Stimulated activated CD8-positive, alpha-beta memory T cell treated with anti-CD3 and anti-CD28 coated beads, Interleukin-4, amount 100 ng/mL, for 48 hours (primary cell): ENCODE results near the gene GOLGA6A.
"Not testable (repeated sequence)": the region's sequence is repeated elsewhere in the genome, so short reads cannot be mapped to it uniquely, and the experiment has no call there.

Experiments
- DNase-seq: peaks from one replicate; pipeline ENCODE4 v3.0.0-alpha.2; 2020

Gene GOLGA6A

DNA sequence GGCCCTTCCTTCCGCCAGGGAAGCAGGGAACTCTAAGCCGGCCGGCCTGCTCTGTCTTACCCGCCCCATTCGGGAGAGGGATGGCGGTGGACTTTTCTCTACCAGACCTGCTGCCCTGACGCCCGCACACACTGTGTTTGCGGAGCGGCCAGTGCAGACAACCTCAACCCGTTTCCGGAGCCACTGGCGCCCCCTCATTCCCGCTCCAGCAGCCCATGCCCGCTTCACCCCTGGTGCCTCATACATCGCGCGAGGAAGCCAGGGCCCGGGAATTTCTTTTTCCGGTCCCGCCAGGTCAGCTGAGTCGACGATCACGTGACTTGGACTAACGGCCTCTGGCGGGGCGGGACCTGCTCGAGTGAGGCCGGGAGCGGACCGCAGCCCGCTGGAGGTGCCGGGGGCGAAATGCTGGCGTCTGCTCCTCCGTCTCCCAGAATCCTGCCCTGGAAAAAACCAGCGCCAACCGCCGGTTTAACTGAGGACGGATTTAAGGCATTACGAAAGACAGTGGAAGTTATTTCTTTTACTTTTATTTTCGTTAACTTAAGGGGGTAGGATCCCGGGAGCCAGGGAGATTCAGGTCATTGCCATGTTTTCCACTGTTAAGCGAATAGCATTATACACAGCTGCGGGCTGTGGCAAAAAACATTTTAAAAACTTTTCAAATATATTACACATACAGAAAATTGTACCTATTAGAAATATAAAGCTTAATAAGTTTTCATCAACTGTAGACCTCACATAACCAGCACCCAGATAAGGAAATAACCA, 17.8 kb upstream of the GOLGA6A start:
- peak; percentile 89 for DNase-seq

DNA sequence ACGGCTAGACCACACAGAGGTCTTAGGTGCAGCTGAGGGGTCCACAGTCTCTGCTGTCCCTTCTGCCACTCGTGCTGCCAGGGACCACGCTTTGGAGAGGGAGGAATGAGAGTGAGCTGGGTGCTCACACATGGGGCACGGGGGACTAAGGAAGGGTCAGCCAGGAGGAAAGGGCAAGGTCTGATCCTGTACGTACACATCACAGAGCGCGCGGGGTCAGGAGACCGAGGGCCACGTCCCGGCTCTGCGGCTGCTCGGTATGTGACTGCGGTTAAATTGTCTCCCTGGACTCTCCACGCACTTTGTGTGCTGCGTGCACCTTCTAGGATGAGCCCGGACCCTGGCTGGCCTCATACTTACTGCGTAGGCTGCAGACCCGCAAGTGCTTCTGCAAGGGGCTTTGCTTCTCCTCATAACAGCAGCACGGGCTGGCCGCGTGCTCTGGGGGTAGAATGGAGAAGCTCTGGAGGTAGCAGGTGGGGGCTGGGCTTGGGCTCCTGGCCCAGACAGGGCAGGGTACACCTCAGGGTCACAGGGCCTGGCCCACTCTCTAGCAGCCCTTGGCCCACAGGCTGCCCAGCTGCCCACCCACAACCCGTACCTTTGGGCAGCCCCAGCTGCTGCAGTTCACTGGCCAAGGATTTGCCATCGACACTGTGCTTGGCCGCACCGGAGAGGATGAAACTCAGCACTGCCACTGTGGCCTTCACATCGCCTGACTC, 14.6 kb upstream of the GOLGA6A start:
- DNase-seq = not testable (repeated sequence)

DNA sequence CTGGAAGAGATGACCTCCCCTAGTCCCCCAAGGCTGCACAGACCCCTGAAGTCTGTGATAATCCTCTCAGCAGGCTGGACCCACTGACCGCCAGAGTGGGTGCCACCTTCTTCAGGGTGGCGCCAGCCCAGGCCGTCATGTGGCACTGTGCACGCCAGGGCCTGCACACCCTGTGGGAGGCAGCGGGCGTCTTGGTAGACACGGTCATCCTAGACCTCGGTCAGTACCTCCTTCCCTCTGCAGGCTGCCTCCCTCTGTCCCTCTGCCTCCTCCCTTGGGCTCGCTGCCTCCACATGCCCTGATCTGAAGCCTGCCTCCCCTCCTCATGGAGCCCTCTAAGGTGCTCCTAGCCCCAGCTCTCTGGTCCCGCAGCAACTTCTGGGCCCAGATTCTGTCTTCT, 13.3 kb upstream of the GOLGA6A start:
- DNase-seq = not testable (repeated sequence)

DNA sequence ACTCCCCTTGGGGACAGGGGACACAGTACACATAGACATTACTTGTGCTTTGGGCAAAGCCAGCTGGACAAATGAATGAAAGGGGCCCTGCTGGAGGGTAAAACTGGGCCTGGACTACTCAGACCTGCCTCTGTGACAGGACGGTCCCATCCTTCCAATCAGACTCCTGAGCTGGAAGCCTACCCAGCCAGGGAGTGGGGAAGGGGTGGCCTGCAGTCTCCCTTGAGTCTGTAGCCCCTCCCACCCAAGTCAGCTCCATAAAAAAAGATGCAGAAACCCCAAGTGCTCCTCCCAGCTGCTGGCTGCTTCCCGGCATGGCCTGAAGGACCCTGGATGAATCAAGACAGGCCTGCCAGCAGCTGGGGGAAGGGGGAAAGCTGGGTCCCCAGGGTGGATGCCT, 12.2 kb upstream of the GOLGA6A start:
- DNase-seq = not testable (repeated sequence)

DNA sequence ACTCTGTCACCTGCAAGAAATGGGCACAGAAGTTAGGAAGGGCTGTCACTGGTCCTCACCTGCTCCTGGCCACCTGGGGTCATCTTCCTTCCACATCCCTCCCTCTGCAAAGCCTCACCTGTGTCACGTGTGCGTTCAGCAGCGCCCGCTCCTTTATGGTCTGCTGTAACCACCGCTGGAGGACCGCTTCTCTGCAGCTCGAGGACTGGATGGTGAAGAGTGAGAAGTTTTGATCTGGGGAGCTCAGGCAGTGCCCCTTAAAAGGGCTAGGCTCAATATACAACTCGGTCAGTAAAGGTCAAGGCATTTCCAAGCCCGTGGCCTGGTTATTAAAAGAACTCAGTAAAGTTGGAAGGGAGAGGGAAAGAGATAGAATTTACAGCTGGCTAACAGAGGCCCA, 6.6 kb downstream of the GOLGA6A start:
- not testable (repeated sequence) for DNase-seq

DNA sequence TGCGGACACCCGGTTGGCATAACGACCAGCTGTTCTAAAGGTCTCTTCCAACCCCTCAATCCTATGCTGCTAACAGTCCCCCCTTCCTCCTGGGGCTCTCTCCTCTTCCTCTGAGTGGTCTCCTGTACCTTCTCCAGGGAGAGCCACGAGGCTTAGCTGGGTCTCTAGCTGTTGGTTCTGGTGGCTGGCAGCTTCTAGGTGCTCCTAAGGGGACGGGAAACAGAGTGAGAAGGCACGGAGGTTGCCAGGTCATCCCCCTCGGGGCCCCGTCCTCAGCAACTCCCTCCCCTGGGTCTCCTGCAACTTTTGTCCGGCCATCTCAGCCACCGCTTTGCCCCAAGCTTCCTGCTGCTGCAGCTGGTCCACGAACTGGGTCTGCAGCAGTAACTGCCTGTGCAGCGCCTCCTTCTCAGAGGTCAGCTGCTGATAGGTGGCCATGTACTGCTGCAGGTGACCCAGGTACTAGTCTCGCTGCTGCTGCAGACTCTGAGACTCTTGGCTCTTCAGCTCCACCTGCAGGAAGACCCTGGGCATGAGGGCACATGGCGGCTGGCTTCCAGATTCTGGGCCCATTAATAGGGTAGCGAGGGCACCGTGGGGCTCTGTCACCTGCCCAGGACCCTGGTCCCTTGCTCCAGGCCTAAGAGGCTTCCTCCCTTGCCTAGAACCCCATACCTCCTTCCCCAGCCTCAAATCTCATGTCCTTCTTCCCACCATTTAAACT, 9.6 kb downstream of the GOLGA6A start:
- DNase-seq = peak; percentile 65

DNA sequence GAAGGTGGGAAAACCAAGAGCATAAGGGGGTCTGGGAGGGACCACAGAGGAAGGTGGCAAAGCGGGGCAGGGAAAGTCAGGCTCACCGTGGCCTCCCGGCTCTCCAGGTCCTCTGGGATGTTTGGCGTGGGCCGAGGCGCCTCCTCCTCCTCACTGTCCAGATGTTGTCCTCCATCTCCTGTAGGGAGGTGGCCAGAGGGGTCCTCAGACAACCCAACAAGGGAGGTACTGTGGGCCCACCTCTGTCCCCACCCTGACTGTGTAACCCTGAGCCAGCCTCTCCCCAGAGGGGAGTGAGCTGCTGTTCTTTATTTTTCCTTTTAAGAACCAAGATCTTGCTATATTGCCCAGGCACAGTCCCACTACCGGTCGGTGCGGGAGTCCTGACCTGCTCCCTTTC, 10.2 kb downstream of the GOLGA6A start:
- DNase-seq = not testable (repeated sequence)

DNA sequence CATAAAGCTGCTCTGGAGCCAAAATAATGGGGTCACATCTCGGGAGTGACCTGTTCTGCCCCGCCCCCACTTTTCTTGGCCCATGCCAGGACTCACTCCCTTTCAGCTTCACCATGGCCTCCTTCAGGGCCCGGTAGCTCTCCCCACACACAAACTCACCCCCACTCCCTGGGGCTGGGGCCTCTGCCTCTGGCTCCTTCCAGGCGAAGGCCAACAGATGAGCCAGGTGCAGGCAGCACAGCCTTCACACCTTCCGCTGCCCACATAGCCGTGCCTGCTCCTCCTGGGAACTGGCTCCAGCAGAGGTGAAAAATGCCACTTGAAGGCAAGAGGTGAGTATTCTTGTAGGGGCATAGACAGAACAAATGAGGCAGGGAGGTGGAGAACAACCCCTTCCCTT, 10.7 kb downstream of the GOLGA6A start:
- not testable (repeated sequence) for DNase-seq

DNA sequence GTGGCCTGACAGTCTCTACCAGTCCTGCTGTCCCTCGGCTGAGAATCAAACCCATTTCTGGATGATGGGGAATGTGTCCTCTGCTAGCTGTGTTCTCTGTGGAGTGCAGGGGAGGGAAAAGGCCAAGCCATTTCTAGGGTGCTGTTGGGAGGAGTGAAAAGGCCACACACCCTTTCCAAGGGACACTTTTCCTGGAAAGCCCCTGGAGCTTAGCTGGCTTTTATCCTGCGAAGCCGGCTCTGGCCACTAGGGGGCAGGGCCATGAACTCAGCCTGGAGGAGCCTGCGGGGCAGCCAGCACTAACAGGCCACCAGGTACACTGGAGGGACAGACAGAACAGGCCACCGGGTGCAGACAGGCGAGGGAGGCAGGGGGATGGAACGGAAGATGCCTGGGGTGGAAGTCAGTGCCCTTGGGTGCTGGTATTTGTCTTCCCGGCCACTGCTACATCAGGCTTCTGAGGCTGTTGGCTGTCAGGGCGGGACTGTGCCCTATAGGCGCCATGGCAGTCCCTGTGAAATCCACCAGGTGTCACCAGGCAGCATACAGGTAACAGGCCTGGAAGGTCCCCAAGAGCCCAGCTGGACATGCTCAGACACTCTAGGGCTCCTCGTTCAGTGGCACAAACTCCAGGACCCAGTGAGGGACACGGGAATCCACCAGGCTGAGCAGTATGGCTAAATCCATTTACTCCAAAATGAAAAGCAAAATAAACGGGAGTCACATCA, 16.5 kb downstream of the GOLGA6A start:
- peak; percentile 72 for DNase-seq

DNA sequence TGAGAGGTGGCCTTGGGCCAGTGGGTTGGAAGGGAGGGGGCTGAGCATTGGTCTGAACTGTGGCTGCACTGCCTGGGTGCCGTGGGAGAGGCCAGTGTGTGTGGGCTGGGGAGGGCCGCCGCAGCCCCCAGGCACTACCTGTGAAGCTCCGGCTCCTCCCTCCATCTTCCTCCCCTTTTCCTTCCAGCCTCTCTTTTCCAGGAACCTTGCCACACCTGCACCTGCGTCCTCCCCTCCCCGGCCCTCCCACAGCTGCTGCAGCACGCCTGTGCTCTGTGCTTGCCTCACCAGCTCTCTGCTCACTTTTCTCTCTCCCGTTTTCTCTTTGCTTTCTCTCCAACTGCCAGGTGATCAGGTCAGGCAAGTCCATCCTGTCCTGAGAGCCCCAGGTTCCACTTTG, 17.5 kb downstream of the GOLGA6A start:
- DNase-seq = not testable (repeated sequence)

DNA sequence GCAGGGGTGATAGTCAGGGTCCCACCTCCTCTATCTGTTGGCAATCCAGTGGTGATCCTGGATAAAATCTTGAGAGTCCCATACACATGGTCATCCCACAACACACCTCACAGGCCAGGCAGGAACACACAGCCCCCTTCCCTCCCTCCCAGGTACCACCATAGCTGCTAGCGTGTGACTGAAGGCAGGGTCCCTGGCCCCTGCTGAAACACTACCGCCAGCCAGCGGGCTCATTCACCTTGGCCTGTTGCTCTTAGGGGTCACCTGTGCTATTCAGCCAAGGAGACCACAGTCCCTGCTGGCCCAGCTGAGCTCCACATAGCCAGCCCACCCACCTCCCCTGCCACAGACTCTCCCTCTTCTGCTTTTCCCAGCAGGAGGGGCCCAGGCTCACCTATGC, 18.2 kb downstream of the GOLGA6A start:
- not testable (repeated sequence) for DNase-seq

DNA sequence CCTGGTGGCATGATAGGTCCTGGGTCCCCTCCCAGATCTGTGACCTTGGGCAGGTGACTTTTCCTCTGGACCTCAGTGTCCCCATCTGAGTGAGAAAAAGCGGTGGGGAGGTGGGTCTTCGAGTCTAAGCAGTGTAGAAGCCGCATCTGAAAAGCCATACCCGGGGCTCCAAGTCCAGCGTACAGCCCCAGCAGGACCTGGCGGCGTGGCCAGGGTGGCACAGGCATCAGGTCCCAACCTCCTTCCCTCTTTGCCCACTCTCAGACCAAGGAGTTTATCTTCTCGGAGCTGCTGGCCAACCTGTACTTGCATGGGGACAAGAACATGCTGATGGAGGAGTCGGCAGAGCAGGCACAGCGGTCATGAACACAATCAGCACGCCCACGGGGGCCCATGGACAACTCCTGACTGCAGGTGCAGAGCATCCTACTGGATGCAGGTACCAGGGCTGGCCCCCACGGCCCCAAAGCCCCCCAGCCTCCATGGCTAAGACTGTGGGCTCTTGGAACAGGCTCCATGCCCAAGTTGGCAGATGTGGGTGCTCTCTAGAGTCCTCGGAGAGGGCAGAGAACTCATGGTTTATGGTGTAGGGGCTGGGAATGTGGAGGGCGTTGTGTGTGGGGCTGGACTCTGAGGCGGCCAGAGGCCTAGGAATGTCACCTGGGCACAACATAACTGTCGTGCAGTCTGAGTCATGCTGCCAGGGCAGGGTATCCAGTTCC, 18.8 kb downstream of the GOLGA6A start:
- DNase-seq = not testable (repeated sequence)

DNA sequence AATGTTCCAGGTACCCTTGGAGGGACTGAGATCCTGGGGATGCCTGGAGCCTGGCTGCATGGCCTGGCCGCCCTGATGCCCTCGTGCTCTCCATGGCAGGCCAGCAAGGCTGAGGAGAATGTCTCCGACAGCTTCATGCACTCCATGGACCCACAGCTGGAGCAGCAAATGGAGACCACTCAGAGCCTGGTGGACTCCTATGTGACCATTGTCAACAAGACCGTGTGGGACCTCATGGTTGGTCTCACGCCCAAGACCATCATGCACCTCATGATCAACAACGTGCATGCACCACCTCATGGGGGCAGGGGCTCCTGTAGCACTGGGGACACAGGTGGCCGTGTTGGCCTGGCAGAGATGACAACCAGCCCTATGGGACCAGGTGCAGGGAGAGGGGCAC, 19.7 kb downstream of the GOLGA6A start:
- DNase-seq = no peak

DNA sequence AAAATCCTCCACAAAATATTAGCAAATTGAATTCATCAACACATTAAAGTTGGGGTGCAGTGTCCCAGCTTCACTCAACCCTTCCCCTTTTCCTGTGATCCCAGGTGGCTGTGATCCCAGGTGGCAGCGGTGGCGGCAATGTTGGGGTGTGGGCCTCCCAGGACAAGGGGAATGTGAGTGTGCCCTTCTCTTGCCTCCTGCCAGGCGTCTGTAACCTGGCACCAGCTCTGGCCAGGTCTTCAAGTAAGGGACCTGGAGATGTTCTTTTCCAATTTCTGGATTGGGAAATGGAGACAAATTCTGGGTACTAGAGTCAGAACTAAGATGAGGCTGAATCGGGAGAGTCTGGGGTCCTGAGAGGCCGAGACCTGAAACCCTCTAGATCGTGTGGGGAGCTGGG, 20.1 kb downstream of the GOLGA6A start:
- no peak for DNase-seq

DNA sequence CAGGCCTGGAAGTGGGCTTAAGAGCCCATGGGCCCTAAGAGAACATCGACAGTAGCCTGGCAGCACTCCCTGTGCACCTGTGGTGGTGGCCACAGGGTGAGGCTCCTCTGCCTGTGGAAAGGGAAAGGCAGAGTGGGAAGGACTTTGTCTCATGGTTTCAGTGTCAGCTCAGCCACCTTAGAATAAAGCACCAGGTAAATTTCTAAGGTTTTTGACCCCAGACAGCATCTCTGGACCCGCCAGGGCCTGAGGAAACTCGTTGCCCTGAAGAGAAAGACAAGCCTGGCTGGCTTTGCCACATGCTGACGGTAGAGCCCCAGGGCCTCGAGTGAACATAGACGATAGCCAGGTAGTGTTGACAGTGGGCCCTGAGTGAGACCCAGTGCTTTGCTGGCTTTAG, 22.1 kb downstream of the GOLGA6A start:
- DNase-seq = no peak

DNA sequence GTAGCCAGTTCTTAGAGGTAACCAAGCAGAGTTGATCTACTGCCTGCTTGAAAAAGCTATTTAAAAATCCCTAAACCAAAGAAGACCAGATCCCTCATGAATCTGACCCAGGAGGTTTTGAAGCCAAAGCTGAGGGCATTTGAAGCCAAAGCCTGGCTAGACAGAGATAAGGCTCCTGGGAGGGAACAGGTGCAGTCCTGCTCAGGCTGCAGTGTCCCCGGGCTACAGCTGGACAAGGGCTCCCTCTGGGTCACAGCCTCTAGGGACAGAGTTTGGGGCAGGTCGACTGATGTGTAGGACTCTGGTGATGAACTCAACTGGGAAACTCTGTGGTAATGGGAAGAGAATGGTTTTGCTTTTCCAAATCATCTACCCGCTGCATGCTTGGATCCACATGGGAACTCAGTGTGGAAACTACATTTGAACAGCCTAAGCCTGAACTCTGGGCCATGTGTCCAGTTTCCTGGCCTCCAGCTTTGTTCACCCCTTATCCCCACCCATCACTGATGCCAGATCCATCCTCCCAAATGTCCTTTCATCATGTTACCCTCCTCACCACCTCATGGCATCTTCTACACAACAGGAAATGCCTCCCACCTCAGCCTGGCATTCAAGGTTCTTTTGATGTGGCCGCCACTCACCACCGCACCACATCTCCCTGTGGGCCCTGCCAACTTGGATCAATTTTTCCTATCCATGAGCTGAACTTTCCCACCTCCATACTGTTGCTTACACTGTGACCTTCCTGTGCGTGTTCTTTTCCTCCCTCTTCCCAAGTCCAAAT, 23.1 kb downstream of the GOLGA6A start:
- DNase-seq = not testable (repeated sequence)

DNA sequence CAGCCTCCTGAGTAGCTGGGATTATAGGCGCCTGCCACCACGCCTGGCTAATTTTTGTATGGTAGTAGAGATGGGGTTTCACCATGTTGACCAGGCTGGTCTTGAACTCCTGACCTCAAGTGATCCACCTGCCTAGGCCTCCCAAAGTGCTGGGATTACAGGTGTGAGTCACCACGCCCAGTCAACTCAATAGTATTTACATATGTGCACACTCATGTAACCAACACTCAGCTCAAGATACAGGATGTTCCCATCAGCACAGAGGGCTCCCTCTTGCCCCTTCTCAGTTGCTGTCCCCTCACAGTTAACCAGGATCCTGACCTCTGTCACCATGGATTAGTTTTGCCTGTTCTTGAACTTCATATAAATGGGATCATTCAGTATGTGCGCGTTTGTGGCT, 26.0 kb downstream of the GOLGA6A start:
- not testable (repeated sequence) for DNase-seq

DNA sequence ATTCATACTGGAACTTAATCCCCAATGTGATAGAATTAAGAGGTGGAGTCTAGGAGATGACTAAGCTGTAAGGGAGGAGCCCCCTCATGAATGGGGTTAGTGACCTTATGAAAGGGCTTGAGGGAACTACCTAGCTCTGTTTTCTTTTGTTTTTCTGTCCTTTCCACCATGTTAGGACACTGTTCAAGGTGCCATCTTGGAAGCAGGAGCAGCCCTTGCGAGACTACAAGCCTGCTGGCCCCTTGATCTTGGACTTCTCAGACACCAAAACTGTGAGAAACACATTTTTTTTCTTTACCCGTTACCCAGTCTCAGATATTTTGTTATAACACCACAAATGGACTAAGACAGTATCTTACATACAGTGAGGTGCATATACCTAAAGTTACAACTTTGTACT, 26.5 kb downstream of the GOLGA6A start:
- no peak for DNase-seq

DNA sequence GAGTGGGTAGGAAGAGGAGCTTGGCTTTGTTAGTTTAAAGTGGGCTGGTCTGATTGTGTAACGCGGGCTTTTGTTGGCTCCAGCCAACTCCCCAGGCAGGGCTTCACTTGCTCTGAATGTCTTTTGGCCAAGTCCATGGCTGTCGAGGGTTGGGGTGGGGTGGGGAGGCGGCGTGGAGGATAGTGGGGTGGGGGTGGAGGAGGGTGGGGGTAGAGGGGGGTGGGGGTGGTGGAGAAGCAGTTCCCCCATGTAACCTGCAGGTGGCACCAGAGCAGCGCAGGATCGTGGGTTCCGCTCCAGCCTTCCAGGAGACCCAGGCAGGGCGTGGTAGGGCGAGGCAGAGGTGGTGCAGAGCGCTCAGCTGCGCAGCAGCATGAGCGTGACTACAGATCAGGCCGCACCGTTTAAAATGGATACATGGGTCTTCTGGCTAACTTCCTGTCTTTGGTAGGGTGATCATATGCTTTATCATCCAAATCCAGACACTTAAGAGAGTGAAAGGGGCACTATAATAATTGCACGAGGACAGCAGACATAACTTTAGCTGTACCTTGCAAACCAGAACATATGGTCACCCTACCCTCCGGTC, 28.3 kb downstream of the GOLGA6A start:
- peak; percentile 85 for DNase-seq

DNA sequence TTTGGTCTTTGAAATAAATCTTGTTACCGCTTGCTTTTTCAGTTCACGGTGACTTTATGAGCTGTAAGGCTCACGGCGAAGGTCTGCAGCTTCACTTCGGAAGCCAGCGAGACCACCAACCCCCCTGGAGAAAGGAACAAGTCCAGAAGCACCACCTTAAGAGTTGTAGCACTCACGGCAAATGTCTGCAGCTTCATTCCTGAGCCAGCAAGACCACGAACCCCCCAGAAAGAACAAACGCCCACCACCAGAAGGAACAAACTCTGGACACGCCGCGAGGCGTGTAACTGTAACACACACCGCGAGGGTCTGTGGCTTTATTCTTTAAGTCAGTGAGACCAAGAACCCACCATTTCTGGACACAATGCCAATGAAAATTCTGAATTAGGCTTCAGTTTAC, 28.8 kb downstream of the GOLGA6A start:
- no peak for DNase-seq
